NOMO-1 treated with DMSO at 0.1 percent for 48 hours (cell line): ENCODE data around the gene UQCRQ.
A peak's percentile ranks its signal among the peaks of the same experiment; 100 is the strongest.
"Not testable (repeated sequence)": the region's sequence is repeated elsewhere in the genome, so short reads cannot be mapped to it uniquely, and the experiment has no call there.

Experiments used
- DNase-seq: peaks from one replicate; lab custom pipeline; 2025; ENCODE audit not compliant: unreplicated experiment; lab: John Stamatoyannopoulos, UW

The UQCRQ gene

DNA sequence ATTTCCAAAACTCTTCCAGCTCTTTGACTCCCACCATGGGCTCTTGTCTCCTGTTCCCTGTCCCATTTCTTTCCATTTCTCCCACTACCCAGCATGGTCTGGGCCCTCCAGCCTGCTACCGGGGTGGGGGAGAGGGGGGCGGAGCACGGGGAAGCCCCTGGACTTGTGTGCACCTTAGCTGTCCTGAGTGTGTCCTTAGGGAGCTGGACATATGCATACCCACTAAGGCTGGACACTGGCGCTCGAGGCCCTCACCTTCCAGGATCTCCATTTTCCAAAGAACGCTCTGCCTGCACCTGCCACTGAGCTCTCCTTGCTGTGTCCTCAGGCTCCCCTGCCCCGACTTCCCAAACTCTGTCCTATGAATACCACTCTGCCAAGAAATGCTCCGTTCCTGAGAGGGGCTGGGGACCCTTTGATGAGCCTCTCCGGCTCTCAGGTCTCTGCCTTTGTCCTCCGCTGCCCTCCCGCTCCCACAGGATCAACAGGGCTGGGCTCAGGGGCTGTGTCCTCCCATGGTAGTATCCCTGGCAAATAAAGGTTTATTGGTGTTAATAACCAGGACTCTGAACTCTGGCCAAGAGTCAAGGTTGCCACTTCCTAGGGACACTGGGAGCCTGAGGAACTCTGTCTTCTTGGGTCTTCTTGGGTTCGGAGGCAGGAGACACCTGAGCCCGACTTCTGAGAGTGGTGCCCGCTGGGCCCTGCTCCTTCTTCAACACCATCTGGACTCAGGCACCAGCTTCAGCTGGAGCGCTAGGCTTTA, 35.2 kb upstream of the UQCRQ start:
- no peak for DNase-seq

DNA sequence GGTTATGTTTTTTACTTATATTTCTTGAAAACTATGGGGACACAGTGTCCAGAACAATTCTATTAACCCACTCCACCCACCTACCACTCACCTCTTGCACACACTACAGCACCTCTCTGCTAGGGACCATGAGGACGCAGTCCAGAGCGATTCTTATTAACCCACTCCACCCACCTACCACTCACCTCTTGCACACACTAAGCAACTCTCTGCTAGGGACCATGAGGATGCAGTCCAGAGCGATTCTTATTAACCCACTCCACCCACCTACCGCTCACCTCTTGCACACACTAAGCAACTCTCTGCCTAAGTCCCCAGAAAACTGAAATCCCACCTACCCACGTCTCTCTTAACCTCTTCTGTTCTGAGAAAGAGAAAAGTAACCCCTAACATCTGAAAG, 33.8 kb upstream of the UQCRQ start:
- no peak for DNase-seq

DNA sequence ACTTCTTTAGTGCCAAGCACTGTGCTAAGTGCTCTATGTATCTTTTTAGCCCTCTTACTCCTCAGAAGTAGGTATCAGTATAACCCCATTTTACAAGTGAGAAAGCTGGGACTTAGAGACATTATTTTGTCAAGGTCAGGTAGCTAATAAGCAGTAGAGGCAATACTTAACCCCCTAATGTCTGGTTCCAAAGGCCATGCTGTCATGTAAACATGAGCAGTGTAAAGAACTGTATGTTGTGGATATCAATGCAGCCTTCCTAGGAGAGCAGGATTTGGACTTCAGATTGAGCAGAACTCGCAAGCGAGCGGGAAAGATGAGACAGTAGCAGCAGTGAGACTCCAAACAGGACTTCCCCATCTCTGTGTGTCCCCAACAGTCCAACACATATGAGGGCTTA, 32.4 kb upstream of the UQCRQ start:
- no peak for DNase-seq

GRCh38 chr5:132836852-132837251, 29.6 kb upstream of the UQCRQ start:
- DNase-seq = no peak

- no peak for DNase-seq
These were observed 28.6 kb upstream of the UQCRQ start for GRCh38 chr5:132837868-132838267.

DNA sequence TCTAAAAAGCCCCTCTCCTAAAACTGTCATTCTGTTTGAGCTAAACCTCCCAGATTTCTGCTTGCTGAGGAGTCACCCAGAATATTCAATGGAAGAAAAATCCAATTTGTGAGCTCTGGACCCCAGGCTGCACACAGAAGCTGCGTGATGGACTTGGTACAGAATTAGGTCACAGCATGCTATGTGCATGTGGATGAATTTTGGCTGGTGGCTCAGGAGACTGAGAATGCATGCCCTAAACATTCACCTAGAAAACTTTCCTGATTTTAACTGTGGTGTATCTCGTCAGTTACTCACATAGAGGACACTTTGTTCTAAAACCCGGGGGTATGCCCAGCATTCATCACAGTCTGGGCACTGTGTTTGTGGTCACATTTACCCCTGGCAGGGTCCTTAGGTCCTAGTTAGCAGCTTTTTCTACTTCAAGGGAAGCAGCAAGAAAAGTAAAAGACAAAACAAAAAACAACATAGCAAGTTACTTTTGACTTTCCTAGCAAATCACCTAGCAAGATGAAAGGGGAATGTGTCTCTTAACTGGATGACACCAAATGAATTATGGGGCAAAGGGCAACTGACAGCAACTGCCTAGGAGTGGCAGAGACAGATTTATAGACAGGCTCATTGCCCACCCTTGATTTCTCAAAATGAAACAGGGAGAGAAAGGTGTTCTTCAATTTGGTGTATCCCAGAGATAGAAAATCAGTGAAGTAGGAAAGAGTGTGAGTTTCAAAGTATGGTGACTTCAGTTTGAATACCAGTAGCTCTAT, 27.7 kb upstream of the UQCRQ start:
- DNase-seq = no peak

DNA sequence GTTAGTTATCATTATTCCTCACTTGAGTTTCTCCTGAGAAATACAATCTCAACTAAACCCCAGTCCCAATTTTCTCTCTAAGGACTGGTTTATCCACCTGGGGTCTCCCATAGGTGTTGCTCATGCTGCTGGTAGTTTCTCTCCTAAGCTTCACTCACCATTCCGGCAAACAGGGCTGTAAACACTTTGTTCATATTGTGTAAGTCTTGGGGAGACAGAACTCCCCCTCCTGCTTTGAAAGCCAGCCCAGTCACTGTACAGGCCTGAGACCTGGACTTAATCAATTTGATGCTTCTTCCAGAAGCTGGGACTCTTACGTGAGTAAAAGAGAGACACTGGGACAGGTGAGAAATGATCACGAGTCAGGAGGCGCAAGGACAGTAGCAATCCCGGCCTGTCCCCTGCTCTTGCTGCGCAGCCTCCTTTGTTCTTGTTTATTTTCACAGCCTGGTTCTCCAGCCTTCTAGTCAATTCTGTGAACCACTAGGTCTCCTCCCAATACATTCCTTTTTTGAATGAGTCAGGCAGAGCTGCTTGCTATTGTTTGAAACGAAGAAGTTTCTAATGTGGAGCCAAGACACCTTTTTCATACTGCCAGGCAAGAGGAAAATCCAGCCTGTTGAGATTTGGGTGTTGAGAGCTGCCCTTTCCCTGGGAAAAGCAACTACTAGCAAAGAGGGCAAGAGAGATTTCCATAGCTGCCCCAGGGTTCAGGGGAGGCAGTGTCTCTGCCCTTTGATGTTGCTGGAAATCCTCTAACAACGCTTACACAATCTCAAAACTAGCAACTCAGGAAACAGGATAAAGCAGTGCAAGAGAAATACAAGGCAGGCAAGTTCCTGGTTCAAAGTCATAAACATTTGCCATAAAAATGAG, 26.8 kb upstream of the UQCRQ start:
- peak; percentile 34 for DNase-seq

DNA sequence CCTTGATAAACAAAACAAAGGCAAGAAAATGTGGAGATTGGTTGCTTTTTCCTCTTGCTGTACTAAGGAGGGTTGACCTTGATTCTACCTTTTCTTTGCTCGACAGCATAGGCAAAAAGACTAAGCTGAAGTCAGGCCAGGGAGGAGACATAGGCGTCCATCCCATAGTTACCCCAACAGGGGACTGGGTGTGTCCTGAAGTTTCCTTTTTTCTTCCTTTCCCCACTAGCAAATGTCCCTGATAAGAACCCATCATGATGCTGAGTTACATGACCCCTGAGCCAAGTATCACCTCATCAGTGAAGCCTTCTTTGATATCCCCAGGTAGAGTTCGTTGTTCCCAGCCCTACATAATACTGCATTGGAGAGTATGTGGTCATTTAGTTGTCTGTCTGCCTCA, 26.1 kb upstream of the UQCRQ start:
- DNase-seq = no peak

- no peak for DNase-seq
These were observed 25.5 kb upstream of the UQCRQ start for GRCh38 chr5:132840896-132841295.

DNA sequence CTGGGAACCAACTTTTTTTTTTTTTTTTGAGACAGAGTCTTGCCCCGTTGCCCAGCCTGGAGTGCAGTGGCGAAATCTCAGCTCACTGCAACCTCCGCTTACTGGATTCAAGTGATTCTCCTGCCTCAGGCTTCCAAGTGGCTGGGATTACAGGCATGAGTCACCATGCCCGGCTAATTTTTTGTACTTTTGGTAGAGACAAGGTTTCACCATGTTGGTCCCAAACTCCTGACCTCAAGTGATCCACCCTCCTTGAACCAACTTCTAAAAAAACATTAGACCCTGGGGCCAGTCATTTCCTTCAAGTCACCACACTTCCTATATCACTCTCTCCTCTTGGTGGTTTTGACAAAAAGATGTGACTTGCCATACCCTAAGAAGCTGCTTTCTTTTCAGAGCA, 25.1 kb upstream of the UQCRQ start:
- peak; percentile 32 for DNase-seq

GRCh38 chr5:132848270-132848669, 18.2 kb upstream of the UQCRQ start:
- no peak for DNase-seq

- no peak for DNase-seq
These were observed 17.1 kb upstream of the UQCRQ start for GRCh38 chr5:132849347-132849746.

- DNase-seq = no peak
These were observed 16.4 kb upstream of the UQCRQ start for GRCh38 chr5:132850066-132850465.

DNA sequence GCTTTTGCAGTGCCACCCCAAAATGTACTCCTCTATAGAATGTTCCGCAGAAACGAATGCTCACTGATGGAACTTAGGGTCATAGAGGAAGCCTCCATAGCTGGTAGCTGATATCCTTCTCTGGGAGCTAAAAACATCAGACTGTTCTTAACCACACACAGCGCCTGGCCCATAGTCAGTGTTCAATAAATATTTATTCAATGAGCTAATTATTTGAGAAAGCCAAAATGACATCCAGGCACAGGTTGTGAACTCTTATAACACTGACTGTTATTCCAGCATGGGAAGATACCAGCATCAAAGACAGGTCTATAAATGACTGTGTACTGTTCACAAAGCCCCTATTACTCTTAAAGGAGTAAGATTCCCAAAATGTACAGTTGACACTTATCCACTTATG, 13.1 kb upstream of the UQCRQ start:
- DNase-seq = no peak

GRCh38 chr5:132853790-132854189, 12.7 kb upstream of the UQCRQ start:
- no peak for DNase-seq

GRCh38 chr5:132854301-132854700, 12.1 kb upstream of the UQCRQ start:
- no peak for DNase-seq

GRCh38 chr5:132854992-132855391, 11.4 kb upstream of the UQCRQ start:
- not testable (repeated sequence) for DNase-seq

- DNase-seq = no peak
These were observed 10.4 kb upstream of the UQCRQ start for GRCh38 chr5:132856011-132856410.

DNA sequence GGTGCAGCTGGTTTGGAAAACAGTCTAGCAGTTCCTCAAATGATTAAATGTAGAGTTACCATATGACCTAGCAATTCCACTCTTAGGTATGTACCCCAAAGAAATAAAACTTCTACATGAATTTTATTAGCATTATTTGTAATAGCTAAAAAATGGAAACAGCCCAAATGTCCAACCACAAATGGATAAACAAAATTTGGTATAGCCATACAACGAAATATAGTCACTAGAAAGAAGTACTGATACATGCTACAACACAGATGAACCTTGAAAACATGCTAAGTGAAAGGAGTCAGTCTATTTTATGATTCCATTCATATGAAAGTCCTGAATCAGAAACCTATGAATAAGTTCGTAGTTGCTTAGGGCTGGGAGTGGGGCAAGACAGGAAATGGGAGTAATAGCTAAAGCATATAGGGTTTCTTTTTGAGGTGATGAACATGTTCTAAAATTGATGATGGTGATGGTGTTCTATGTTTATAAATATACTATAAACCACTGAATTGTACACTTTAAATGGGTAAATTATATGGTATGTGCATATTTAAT, 6.5 kb upstream of the UQCRQ start:
- no peak for DNase-seq

DNA sequence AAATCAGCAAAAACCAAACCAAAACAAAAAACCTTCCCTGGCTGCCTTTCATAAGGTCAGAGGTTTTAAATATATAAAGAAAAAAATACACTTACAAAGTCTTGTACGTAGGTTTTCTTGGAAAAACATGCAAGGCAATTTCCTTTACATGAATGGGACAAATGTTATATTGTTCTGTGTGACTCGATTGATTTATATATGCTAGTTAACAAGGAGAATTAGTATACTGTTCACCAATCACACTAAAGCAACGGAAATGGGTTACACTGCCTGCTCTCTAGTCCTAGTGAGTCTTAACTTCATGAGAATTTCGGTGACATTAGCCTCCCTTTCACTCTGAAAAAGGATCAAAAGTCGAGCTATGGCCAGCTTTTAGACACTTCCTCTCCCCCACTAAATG, 5.7 kb upstream of the UQCRQ start:
- DNase-seq = no peak

GRCh38 chr5:132865668-132866341, 637 bp upstream of the UQCRQ start:
- DNase-seq = no peak
